HFFc6 (cell line): ENCODE measurements around the gene ACSS1. TPM values are rescaled to one million over a fixed set of nuclear protein-coding genes. Genes with fewer than 3 reads are reported as not detected.

Experiments
- DNase-seq: peaks from one replicate; pipeline ENCODE4 v3.0.0-alpha.2; 2018
- H3K27ac Mint-ChIP-seq: 2 replicates; pipeline ENCODE4 v1.8.0; 2020; ENCODE audit warnings: mild to moderate bottlenecking, mixed read lengths
- H3K27me3 Mint-ChIP-seq: 2 replicates; pipeline ENCODE4 v1.8.0; 2021; ENCODE audit warnings: mild to moderate bottlenecking, moderate library complexity, mixed read lengths; ENCODE audit not compliant: insufficient read depth
- H3K36me3 Mint-ChIP-seq: 2 replicates; pipeline ENCODE4 v1.8.0; 2021; ENCODE audit warnings: low read depth, mixed read lengths
- H3K4me1 Mint-ChIP-seq: 2 replicates; pipeline ENCODE4 v1.8.0; 2020; ENCODE audit warnings: low read depth, mixed read lengths
- H3K4me3 Mint-ChIP-seq: 2 replicates; pipeline ENCODE4 v1.8.0; 2020; ENCODE audit warnings: mild to moderate bottlenecking, moderate library complexity, mixed read lengths
- H3K9me3 Mint-ChIP-seq: 2 replicates; pipeline ENCODE4 v1.8.0; 2020; ENCODE audit warnings: mild to moderate bottlenecking, mixed read lengths
- CTCF ChIP-seq: fragments of 200-600 bp; sonication (generic); IDR thresholded peaks from 2 replicates; pipeline ENCODE4 v1.5.0; 2021; ENCODE audit warnings: antibody characterized with exemption, mild to moderate bottlenecking
- total RNA-seq, 6 experiments: library from RNA; stranded (reverse); fragmentation: NEBNext Ultra II Directional; extraction: Animal tissue kit (Norgen Biotek cat#: 25700); gene quantifications; 2 replicates in 1 of 6; 3 replicates in 5 of 6; pipeline ENCODE4 v1.2.3, GENCODE V29; 2021

ACSS1 gene
- total RNA-seq, 6 experiments from 2014 or later: 0.80 to 1.4 (median 1.2) TPM

- Mint-ChIP-seq H3K4me1 (peaks cover 6% of the 10 kb centered on the region), H3K27me3 (no peaks in the 10 kb centered on the region), H3K27ac (no peak overlapping the region), H3K36me3 (peaks cover 41% of the 10 kb centered on the region), H3K9me3 (no peaks in the 10 kb centered on the region), H3K4me3 (no peak overlapping the region)
- DNase-seq: no peak
- TF ChIP-seq CTCF: no peak
Observed at GRCh38 chr20:24970754-24971153, 87.2 kb downstream of the ACSS1 start.

- Mint-ChIP-seq H3K9me3 (no peaks in the 10 kb centered on the region), H3K4me3 (no peak overlapping the region), H3K4me1 (no peaks in the 10 kb centered on the region), H3K27ac (no peak overlapping the region), H3K36me3 (peaks cover 39% of the 10 kb centered on the region), H3K27me3 (no peaks in the 10 kb centered on the region)
- no peak for TF ChIP-seq CTCF
- no peak for DNase-seq
Observed at GRCh38 chr20:24970030-24970553, 87.8 kb downstream of the ACSS1 start.

GRCh38 chr20:24969186-24970029 is 88.5 kb downstream of the ACSS1 start:
- H3K36me3 Mint-ChIP-seq: peaks cover 35% of the 10 kb centered on the region
- no peaks in the 10 kb centered on the region for H3K9me3 Mint-ChIP-seq
- no peak overlapping the region for H3K4me3 Mint-ChIP-seq
- no peaks in the 10 kb centered on the region for H3K4me1 Mint-ChIP-seq
- no peak for TF ChIP-seq CTCF
- DNase-seq: no peak
- H3K27ac Mint-ChIP-seq: no peak overlapping the region
- no peaks in the 10 kb centered on the region; the same call in 1 of the 2 replicates for H3K27me3 Mint-ChIP-seq

GRCh38 chr20:24968278-24968800 is 89.6 kb downstream of the ACSS1 start:
- Mint-ChIP-seq H3K4me1 (no peaks in the 10 kb centered on the region), H3K27me3 (no peaks in the 10 kb centered on the region; the same call in 1 of the 2 replicates), H3K4me3 (no peak overlapping the region), H3K9me3 (no peaks in the 10 kb centered on the region), H3K36me3 (peaks cover 26% of the 10 kb centered on the region), H3K27ac (no peak overlapping the region)
- no peak for DNase-seq
- TF ChIP-seq CTCF: no peak

- DNase-seq: no peak
Observed at GRCh38 chr20:24966317-24967012, 91.5 kb downstream of the ACSS1 start.

More at GRCh38 chr20:24966317-24967012, 91.5 kb downstream of the ACSS1 start:
- TF ChIP-seq CTCF: no peak
- Mint-ChIP-seq H3K27me3 (no peaks in the 10 kb centered on the region; the same call in 1 of the 2 replicates), H3K9me3 (no peaks in the 10 kb centered on the region), H3K27ac (no peak overlapping the region), H3K36me3 (peaks cover 38% of the 10 kb centered on the region), H3K4me3 (no peak overlapping the region), H3K4me1 (no peaks in the 10 kb centered on the region)
